Caki2 (cell line): Measurements from ENCODE around the gene DAPK3. TPM values are rescaled to one million over a fixed set of nuclear protein-coding genes. Genes with fewer than 3 reads are reported as not detected.
"Not testable (repeated sequence)": the region's sequence is repeated elsewhere in the genome, so short reads cannot be mapped to it uniquely, and the experiment has no call there.

ENCODE experiments used
- DNase-seq: peaks from one replicate; pipeline ENCODE4 v3.0.0-alpha.2; 2015; ENCODE audit warnings: low read depth
- in situ Hi-C: cut with HindIII; loops from 2 replicates; pipeline ENCODE4 v1.10.0; 2016; ENCODE audit warnings: low sequenced_read_pairs, low pct_unique_long_range_greater_than_20kb, mixed read lengths
- total RNA-seq: library from RNA; depleted of rRNA; stranded (reverse); fragments of >200 nt; shearing (Covaris generic); gene quantifications from 2 replicates; pipeline ENCODE4 v1.2.3, GENCODE V29; 2014; ENCODE audit warnings: low replicate concordance

Gene DAPK3
- total RNA-seq, 1 experiment from 2014 or later: 105 TPM

DNA sequence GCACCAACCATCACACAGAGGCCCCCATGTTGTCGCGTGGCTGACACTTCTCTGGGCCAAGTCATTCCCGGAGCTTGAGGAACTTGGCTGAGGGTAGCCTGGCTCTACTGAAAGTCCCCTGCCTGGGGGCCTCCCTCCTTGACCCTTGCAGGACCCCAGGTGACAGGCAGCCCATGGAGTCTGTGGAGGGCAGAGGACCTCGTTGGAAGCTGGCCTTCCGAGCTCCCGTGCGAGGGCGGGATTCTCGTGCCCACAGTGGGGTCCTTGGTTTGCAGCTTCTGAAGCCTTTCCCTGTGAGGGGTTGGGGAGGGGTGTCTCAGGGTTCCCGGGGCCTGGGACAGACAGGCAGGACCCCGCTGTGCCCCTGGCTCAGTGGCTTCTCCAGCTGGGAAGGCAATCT, 21.6 kb downstream of the DAPK3 start:
- no peak for DNase-seq
- in situ Hi-C loops: no loop called here

DNA sequence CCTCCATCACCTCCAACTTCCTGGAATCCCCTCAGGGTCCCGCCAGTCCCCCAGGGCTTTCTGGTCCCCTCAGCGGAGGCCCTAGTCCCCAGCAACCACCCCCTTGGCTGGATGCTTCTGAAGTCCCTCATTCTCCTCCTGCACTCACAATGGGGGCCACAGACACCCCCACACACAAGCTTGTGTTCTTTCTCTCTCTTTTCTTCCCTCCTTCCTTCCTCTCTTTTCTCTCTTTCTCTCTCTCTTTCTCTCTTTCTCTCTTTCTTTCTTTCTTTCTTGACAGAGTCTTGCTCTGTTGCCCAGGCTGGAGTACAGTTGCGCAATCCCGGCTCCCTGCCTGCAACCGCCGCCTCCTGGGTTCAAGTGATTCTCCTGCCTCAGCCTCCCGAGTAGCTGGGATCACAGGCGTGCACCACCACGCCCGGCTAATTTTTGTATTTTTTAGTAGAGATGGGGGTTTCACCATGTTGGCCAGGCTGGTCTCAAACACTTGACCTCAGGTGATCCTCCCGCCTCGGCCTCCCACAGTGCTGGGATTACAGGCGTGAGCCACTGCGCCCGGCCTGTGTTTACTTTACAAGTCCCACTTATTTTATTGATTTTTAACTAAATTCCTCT, 23.5 kb downstream of the DAPK3 start:
- in situ Hi-C loops, DNase-seq: not testable (repeated sequence)

DNA sequence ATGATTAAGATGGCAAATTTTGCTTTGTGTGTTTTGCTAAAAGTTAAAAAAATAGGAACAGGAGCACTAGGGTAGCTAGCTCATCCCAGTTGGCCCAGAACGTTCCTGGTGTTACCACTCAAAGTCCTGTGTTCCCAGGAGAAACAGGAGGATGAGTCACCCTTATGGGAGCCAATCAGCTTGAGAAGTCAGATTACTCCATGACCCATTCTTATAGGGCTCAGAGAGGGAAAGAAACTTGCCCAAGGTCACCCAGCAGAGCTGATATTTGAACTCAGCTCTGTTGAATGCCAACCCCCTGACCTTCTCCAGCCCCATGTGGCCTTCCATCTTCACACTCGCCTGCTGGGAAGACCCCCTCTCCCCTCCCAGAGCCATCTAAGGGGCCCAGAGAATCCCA, 25.1 kb downstream of the DAPK3 start:
- in situ Hi-C loops: no loop called here
- no peak for DNase-seq

DNA sequence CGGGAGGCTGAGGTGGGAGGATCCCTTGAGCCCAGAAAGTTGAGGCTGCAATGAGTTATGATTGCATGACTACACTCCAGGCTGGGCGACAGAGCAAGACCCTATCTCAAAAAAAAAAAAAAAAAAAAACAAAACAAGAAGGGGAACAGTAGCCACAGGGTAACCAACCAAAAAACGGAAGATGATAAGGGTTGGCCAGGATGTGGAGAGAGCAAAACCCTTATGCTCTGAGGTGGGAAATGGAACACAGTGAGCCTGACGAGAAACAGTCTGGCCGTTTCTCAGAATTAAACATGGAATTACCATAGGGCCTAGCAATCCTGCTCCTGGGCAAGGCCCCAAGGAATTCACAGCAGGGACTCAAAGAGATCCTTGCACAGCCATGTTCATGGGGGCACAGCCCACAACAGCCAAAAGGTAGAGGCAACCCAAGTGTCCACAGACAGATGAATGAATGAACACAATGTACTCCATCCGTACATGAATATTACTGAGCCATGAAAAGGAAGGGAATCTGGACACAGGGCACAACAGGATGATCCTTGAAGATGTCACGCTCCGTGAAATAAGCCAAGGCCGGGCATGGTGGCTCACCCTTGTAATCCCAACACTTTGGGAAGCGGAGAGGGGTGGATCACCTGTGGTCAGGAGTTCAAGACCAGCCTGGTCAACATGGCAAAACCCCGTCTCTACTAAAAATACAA, 26.7 kb downstream of the DAPK3 start:
- in situ Hi-C loops: no loop called here
- no peak for DNase-seq

DNA sequence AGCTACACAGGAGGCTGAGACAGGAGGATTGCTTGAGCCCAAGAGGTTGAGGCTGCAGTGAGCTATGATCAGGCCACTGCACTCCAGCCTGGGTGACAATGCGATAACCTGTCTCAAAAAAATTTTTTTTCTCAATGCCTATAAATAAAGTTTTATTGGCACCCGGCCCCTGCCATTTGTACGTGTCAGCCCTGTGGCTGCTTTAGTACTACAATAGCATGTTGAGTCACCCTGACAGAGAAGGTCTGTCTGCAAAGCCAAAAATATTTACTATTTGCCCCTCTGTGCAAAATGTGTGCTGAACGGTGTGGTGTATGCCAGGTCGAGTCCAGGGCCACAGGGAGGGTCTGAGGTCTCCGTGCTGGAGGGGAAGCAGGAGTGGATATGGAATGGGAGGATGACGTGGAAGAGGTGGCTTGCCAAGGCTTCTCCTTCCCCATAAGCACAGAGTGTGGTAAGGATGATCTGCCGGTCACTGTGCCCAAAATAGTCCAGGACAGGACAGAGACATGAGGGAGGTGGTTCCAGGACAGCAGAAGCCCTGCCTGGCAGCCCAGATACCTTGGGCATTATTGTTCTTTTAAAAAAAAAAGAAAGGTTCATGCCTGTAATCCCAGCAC, 28.0 kb downstream of the DAPK3 start:
- no peak for DNase-seq
- in situ Hi-C loops: no loop called here

DNA sequence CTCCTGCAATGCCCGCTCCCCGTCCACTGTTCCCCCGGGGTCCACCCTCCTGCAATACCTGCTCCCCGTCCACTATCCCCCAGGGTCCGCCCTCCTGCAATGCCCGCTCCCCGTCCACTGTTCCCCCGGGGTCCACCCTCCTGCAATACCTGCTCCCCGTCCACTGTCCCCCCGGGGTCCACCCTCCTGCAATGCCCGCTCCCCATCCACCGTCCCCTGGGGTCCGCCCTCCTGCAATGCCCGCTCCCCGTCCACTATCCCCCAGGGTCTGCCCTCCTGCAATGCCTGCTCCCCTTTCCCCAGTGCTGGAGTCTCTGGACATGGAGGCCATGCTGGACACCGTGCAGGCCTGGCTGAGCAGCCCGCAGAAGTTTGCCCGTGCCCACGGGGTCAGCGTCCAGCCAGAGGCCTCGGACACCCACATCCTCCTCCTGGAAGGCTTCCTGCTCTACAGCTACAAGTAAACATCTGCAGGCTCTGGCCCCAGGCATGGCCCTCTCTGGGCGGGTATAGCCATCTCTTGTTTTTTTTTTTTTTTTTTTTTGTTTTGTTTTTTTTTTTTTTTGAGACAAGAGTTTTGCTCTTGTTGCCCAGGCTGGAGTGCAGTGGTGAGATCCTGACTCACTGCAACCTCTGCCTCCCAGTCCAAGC, 32.5 kb downstream of the DAPK3 start:
- DNase-seq: not testable (repeated sequence)

DNA sequence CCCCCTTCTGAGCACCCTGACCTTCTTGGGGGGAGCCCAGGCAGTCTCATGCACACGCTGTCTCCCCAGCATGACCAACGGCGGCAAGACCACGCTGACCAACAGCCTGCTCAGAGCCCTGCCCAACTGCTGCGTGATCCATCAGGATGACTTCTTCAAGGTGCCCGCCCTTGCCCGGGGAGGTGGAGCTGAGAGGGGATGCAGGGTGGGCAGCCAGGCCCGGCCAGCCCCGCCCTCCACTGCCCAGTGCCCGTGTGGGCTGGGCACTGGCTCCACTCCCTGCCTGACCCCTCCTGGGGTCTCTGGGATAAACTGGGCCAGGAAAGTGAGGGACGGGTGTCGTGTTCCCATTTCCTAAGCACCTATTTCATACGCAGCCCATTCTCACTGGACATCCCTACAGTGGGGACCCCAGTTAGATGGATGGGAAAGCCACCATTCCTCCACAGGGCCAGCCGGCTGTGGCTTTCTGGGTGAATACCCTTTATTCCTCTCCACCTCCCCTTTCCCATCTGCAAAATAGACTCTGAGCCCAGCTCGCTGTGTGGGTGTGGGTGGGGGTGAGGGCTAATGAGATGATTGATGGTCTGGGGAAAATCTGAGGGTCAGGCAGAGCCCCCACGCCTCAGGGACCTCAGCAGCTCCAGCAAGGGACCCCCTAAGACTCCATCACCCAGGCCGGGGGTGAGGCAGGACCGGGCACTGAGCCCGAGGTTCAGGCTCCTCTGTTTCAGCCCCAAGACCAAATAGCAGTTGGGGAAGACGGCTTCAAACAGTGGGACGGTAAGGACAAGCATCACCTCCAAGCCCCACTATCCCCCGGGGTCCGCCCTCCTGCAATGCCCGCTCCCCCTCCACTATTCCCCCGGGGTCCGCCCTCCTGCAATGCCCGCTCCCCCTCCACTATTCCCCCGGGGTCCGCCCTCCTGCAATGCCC, 34.1 kb downstream of the DAPK3 start:
- in situ Hi-C loops: no loop called here
- DNase-seq: no peak

More for the DNA sequence above, 32.5 kb downstream of the DAPK3 start:
- in situ Hi-C loops: not testable (repeated sequence)

DNA sequence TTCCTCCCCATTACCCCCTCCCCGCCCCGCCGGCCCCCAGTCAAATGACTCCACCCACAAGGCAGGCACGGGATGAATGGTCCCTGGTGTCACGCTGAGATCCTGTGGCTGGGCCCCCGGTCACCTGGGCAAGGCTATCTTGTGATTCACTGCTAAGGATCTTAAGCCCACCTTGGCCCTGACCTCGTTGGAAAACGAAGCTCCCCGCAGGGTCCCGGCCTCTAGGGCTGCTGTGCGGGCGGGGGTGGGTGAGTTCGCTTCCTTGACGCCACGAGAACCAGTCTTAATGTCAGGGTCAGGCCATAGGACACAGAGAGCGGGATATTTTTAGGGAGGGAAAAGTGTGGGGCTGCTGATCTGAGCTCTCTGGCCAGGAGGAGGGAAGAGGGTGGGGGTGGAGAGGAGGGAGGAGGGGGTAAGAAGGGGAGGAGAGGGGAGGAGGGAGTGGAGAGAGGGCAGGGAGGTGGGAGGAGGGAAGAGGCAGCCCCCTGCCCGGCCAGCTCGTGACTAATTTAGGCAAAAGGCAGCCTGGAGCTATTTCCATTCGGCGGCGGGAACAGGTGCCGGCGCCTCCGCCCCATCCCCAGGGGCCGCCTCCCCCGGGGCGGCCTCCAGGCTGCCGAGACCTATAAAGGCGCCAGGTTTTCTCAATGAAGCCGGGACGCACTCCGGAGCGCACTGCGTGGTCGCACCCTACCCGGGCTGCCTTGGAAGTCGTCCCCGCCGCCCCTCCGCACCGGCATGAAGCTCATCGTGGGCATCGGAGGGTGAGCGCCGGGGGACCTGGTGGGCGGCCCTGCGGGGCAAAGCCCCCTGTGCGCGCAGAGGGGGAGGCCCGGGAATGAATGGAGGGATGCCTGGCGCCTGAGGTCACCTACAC, 37.7 kb downstream of the DAPK3 start, which contains the start of gene NMRK2:
TSS of gene NMRK2 (plus strand) at position 139 of the 880 bp plus-strand sequence. CDS start at position 742, 603 bp downstream.
- in situ Hi-C loops: no loop called here
- DNase-seq: no peak

DNA sequence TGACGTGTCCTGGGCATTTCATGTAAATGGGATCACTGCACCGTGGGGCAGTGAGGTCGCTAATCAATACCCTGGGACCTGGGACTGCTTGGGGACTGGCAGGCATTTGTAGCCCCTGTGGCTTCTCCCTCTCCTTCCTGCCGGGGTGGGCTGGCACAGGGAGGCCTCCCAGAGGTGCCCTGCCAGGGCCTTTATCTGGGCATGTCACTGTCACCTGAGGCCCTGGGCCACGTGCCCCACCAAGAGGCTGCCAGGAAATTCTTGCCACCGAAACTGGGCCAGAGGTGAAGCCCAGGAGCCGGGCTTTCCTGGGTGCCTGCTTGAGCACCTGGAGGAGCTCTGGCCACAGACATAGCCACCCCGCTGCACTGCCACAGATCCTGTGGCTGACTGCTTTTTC, 39.9 kb downstream of the DAPK3 start:
- DNase-seq: no peak
- in situ Hi-C loops: no loop called here

DNA sequence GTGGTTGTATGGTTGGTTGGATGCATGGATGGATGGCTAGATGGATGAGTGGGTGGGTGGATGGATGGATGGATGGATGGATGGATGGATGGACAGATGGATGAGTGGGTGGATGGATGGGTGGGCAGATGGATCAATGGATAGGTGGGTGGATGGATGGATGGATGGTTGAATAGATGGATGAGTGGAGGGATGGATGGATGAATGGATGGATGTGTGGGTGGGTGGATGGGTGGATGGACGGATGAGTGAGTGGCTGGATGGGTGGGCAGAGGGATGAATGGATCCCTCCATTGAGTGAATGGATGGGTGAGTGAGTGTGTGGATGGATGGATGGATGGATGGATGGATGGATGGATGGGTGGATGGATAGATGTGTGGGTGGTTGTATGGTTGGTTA, 47.0 kb downstream of the DAPK3 start:
- no peak for DNase-seq
- in situ Hi-C loops: no loop called here

DNA sequence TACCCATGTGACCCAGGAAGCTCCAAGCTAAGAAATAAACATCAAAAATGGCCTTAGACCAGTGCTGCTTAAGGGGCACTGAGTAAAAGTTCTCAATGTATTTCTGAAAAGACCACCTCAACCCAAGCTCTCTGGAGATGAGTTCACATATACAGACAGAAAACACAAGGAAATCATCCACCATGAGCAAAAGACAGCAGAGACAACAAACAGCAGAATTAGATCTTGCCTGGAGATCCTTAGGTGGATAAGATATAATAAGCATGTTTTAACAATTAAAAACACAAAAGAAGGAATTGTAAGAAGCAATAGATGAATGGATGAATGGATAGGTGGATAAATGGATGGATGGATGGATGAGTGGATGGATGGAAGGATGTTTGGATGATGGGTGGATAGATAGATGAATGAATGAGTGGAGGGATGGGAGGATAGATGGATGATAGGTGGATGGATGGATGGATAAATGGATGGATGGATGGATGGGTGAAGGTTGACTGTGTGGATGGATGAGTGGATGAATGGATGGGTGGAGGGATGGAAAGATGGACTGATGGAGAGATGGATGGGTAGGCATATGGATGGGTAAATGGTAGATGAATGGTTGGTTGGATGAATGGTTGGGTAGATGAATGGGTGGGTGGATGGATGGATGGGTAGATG, 47.7 kb downstream of the DAPK3 start:
- in situ Hi-C loops: no loop called here

DNA sequence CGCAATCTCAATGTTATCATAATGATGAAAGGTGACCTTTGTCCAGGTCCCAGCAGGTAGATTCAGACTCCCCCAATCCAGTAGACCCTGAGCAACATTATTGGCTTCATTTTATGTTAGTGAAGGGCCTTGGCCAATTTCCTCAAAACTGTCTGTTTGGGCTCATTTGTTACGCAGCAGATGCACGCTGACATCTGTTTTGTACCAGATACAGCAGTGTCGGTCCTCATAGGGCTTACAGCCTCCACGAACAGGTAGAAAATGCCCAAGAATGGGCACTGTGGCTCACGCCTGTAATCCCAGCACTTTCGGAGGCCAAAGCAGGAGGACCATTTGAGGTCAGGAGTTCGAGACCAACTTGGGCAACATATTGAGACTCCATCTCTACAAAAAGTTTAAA, 51.1 kb downstream of the DAPK3 start:
- DNase-seq: no peak
- in situ Hi-C loops: no loop called here

More for the DNA sequence above, 47.7 kb downstream of the DAPK3 start:
- DNase-seq: no peak

DNA sequence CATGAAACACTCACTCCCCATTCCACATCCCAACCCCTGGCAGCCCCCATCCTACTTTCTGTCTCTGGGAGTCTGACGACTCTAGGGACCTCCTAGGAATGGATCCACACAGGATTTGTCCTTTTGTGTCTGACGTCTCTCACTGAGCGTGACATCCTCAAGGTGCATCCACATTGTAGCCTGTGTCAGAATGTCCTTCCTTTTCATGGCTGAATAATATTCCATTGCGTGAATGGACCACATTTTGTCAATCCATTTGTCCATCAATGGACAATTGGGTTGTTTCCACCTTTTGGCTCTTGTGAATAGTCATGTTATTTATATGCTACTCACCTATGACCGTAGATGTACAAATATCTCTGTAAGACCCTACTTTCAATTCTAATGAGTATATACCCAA, 54.9 kb downstream of the DAPK3 start:
- DNase-seq: no peak
- in situ Hi-C loops: no loop called here

DNA sequence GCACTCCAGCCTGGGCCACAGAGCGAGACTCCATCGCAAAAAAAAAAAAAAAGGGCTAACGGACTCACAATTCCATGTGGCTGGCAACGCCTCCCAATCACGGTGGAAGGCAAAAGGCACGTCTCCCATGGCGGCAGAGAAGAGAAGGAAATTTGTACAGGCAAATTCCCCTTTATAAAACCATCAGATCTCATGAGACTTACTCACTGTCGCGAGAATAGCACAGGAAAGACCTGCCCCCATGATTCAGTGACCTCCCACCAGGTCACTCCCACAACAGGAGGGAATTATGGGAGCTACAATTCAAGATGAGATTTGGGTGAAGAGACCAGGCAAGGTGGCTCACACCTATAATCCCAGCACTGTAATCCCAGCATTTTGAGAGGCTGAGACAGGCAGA, 56.7 kb downstream of the DAPK3 start:
- in situ Hi-C loops: no loop called here
- no peak for DNase-seq

DNA sequence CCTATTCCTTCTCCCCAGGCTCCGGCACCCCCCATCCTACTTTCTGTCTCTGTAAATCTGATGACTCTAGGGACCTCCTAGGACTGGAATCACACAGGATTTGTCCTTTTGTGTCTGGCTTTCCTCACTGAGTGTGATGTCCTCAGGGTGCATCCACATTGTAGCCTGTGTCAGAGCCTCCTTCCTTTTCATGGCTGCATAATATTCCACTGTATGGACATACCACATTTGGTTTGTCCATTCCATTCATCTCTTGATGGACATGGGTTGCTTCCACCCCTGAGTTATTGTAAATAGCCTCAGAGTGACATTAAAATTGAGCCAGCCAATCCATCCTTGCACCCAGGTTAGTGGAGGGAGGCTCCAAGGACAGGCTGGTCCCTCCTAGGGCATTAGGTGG, 60.8 kb downstream of the DAPK3 start:
- in situ Hi-C loops: no loop called here
- DNase-seq: no peak
